Activated CD8-positive, alpha-beta T cell treated with anti-CD3 and anti-CD28 coated beads for 36 hours (primary cell): ENCODE data around the gene RETN. TPM values are rescaled to one million over a fixed set of nuclear protein-coding genes. Genes with fewer than 3 reads are reported as not detected.

Experiments used
- ATAC-seq: fragments of 200-7000 bp; cut with Tn5 transposase; one replicate; pipeline ENCODE4 v1.10.0; 2021; ENCODE audit warnings: mild to moderate bottlenecking, moderate library complexity
- CTCF ChIA-PET: fragments of 350-600 bp; sonication (Branson Sonifier 250); formaldehyde crosslinking; loops from one replicate; lab custom pipeline; 2021; ENCODE audit warnings: antibody characterized with exemption; lab: Charles Lee
- POLR2A ChIA-PET: fragments of 350-600 bp; sonication (Branson Sonifier 250); formaldehyde crosslinking; loops from one replicate; lab custom pipeline; 2021; ENCODE audit warnings: antibody characterized with exemption; lab: Charles Lee
- DNase-seq: peaks from one replicate; pipeline ENCODE4 v3.0.0-alpha.2; 2020
- H3K27ac Mint-ChIP-seq: one replicate; pipeline ENCODE4 v1.8.0; 2021; ENCODE audit warnings: mild to moderate bottlenecking, mixed read lengths
- H3K27me3 Mint-ChIP-seq: one replicate; pipeline ENCODE4 v1.8.0; 2021; ENCODE audit warnings: mixed read lengths
- H3K36me3 Mint-ChIP-seq: one replicate; pipeline ENCODE4 v1.8.0; 2021; ENCODE audit warnings: low read depth, mixed read lengths
- H3K4me1 Mint-ChIP-seq: one replicate; pipeline ENCODE4 v1.8.0; 2021; ENCODE audit warnings: low read depth, mixed read lengths
- H3K4me3 Mint-ChIP-seq: one replicate; pipeline ENCODE4 v1.8.0; 2021; ENCODE audit warnings: mild to moderate bottlenecking, moderate library complexity, mixed read lengths
- H3K9me3 Mint-ChIP-seq: one replicate; pipeline ENCODE4 v1.8.0; 2021; ENCODE audit warnings: mixed read lengths
- intact Hi-C: fragments of 100-400 bp; cut with micrococcal nuclease; formaldehyde crosslinking; loops from one replicate; pipeline ENCODE4 v1.10.0; 2022
- total RNA-seq, 2 experiments: library from RNA; stranded (reverse); gene quantifications; one replicate each; pipeline ENCODE4 v1.2.3, GENCODE V29; 2021
- TF ChIP-seq, protein P1 (sequence below): fragments of 200-600 bp; IDR thresholded peaks from one replicate; pipeline ENCODE4 v1.8.0; 2022; ENCODE audit warnings: antibody characterized with exemption, mild to moderate bottlenecking

The RETN gene
- total RNA-seq, 2 experiments from 2014 or later: not detected

DNA sequence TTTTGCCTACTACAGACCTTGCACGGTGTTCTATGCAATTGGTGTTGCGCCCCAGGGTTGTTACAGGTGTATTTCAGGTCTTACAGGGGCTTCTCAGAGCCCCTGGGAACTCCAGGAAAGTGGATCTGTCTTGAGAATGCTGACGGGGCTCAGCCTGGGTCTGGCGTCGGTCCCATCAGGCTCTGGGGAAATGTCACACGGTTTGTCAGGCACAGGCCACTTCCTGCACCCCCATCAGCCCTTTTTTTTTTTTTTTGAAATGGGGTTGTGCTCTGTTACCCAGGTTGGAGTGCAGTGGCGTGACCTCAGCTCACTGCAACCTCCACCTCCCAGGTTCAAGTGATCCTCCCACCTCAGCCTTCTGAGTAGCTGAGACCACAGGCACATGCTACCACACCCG, 49.8 kb downstream of the RETN start:
- POLR2A ChIA-PET: interaction anchor here (0.7 kb wide), 1 partner anchor 643 kb away, joined by 3 read pairs; no protein-coding TSS in a partner anchor
- CTCF ChIA-PET: interaction anchor here (0.7 to 1.5 kb wide), 2 partner anchors 38 to 150 kb away, joined by 3 to 6 read pairs; partner anchors contain the start of gene TRAPPC5
- ATAC-seq: peak; percentile 78

More for the DNA sequence above, 49.8 kb downstream of the RETN start:
- peak; percentile 37 for DNase-seq
- Mint-ChIP-seq H3K4me1 (peaks cover 16% of the 10 kb centered on the region), H3K27me3 (no peaks in the 10 kb centered on the region), H3K4me3 (no peak overlapping the region), H3K36me3 (no peaks in the 10 kb centered on the region), H3K27ac (peak overlapping the region; percentile 76), H3K9me3 (peaks cover 7% of the 10 kb centered on the region)
- TF ChIP-seq, protein P1, sequence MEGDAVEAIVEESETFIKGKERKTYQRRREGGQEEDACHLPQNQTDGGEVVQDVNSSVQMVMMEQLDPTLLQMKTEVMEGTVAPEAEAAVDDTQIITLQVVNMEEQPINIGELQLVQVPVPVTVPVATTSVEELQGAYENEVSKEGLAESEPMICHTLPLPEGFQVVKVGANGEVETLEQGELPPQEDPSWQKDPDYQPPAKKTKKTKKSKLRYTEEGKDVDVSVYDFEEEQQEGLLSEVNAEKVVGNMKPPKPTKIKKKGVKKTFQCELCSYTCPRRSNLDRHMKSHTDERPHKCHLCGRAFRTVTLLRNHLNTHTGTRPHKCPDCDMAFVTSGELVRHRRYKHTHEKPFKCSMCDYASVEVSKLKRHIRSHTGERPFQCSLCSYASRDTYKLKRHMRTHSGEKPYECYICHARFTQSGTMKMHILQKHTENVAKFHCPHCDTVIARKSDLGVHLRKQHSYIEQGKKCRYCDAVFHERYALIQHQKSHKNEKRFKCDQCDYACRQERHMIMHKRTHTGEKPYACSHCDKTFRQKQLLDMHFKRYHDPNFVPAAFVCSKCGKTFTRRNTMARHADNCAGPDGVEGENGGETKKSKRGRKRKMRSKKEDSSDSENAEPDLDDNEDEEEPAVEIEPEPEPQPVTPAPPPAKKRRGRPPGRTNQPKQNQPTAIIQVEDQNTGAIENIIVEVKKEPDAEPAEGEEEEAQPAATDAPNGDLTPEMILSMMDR: no peak
- intact Hi-C loops: no loop called here

Other genes starting within 250 kb of the RETN start
- gene PEX11G, start 180.0 kb upstream of the RETN start, total RNA-seq: 1 to 10 TPM; 1.4 to 1.5 TPM
- gene ZNF358, start 152.9 kb upstream of the RETN start, total RNA-seq: 1 to 10 TPM; 4.8 to 6.5 TPM
- 1 to 10 TPM; 7.9 to 9.2 TPM for gene MCOLN1, start 146.4 kb upstream of the RETN start, total RNA-seq
- gene PNPLA6, start 133.3 kb upstream of the RETN start, total RNA-seq: 10 to 100 TPM; 79.2 to 90.3 TPM
- gene CAMSAP3, start 73.2 kb upstream of the RETN start, total RNA-seq: under 1 TPM; 0.25 to 0.63 TPM
- gene XAB2, start 39.5 kb upstream of the RETN start, total RNA-seq: 10 to 100 TPM; 50.7 to 54.1 TPM
- 10 to 100 TPM; 71.8 to 83.3 TPM for gene PET100, start 39.3 kb upstream of the RETN start, total RNA-seq
- gene PCP2, start 35.3 kb upstream of the RETN start, total RNA-seq: 1 to 10 TPM; 4.0 to 4.8 TPM
- gene STXBP2, start 31.9 kb upstream of the RETN start, total RNA-seq: 10 to 100 TPM; 96.4 to 99.2 TPM
- gene MCEMP1, start 8.0 kb downstream of the RETN start, total RNA-seq: not detected
- 10 to 100 TPM; 85.0 to 85.9 TPM for gene TRAPPC5, start 11.8 kb downstream of the RETN start, total RNA-seq
- gene FCER2, start 33.1 kb downstream of the RETN start, total RNA-seq: 1 to 10 TPM; 3.0 to 3.7 TPM
- gene CLEC4G, start 63.1 kb downstream of the RETN start, total RNA-seq: not detected
- not detected for gene CD209, start 78.5 kb downstream of the RETN start, total RNA-seq
- not detected for gene CLEC4M, start 94.2 kb downstream of the RETN start, total RNA-seq
- gene EVI5L, start 161.2 kb downstream of the RETN start, total RNA-seq: 1 to 10 TPM; 3.4 to 3.9 TPM
- gene PRR36, start 205.3 kb downstream of the RETN start, total RNA-seq: under 1 TPM in 1 of 2 experiments, not detected in 1; 0.20 TPM
- not detected for gene LRRC8E, start 219.5 kb downstream of the RETN start, total RNA-seq
- 10 to 100 TPM; 36.8 to 37.0 TPM for gene MAP2K7, start 234.8 kb downstream of the RETN start, total RNA-seq
- gene TGFBR3L, start 245.8 kb downstream of the RETN start, total RNA-seq: 1 to 10 TPM; 5.1 to 5.9 TPM